Pons (tissue), 1 donor: ENCODE results near the gene KCNJ9.

Experiments
- DNase-seq: peaks from one replicate; pipeline ENCODE4 v3.0.0-alpha.2; 2016; ENCODE audit warnings: low spot score

Gene KCNJ9

DNA sequence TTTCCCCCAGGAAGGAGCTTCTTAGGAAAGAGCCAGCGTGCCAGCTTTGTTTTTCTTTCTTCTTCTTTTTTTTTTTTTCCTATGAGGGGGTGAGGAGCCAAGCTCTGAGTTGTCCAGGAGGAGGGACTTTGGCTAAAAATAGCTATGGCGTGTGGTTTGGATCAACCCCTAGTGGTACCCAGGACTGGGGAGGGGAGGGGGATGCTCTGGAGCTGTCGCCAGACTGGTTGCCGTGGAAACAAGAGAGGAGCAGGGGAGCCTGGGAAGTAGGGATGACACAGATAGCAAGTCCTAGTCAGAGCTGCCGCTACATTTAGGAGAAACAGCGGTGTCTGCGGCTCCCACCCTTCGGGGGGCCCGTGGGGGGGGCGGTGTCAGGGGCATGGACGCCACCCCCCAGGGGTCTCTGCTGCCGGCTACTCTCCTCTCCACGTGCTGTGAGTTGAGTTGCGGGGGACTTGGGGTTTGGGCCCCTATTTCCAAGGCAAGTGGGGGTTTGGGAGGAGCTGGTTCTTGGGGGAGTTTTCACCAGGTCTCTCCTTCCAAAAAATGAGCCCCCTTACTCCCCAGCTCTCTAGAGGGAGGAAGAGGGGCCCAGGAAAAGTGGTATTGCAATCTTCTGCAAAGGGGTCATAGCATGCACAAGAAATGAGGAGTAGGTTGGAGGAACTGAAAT, at the start of gene KCNJ9:
Gene KCNJ9 (plus strand): TSS at position 278 of the 676 bp plus-strand sequence. CDS start 2,493 bp downstream, outside the sequence.
- DNase-seq: peak; percentile 90

DNA sequence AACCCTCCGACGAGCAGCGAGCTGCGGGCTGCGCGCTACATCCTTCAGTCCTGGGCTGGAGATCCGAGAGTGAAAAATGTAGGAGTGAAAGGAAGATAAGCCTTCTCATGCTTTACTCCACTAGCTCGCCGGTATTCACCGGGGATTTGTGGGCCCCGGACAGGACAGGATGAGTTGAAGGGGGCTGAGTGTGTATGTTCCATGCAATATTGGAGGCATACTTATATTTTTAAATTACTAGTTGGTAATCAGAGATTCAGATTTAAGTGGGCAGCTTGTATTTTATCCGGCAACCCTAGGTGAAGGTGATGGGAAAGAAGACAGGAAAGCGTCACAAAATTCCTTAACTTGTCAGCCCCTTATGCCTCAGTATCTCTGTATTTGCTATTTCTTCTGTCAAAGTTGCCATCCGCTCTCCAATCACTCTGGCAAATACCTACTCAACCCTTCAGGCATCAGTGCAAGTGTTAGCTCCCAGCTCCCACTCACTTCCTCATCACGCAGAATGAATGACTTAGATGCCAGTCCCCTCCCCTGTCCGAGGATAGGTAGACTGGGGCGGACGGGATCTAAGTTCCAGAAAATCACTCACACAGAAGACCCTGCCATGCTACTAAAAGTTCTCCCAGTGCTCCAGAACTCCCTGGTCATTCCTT, 49.0 kb upstream of the KCNJ9 start:
- peak; percentile 48 for DNase-seq

DNA sequence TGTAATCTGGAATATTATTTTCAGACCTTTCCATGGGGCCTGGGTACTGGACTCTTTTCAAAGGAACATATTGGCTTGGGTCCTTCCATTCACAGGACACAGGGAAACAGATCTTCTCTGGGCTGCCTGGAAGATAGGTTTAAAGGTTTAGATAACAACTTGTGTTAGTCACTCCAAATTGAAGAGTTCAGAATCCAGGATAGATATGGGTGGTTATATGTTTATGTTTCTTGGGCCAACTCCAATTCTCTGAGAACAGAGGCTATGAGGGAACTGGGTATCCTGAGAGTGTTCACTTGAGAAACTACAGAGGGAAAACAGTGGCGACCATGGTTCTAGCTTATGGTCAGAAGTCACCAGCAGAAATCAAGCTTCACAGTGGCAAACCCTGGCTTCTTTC, 40.9 kb upstream of the KCNJ9 start:
- DNase-seq: no peak

DNA sequence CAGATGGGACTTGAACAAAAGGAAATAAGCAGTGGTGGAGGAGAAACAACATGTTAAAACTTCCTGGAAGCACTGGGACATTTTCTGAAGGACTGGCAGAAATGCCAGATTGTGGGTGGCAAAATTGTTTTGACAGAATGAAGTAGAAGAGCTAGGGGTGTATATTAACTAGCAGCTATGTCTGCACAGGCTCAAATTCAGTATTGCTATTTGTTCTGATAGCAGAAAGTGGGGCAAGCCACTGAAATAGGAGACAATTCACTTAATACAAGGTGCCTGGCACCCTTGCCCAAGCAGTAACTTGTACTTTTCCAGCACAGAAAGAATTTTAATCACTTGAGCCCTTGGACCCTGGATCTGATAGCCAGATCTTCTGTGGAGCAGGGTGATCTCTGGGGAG, 37.8 kb upstream of the KCNJ9 start:
- DNase-seq: no peak

DNA sequence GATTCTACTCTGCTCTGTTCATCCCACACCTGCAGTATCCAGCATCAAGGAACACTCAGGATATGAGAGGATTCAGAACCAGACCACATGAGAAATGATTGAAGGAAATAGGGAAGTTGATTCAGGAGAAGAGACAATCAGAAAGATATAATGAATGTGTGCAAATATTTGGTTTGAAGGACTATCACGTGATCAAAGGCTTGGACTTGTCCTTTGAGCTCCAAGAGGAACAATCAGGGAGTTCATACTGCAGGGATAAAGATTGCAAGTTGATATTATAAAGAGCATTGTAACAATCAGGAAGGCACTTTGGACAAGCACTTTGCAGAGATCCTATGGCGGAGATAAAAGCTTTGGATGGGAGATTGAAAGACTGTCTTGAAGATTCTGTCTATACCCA, 35.7 kb upstream of the KCNJ9 start:
- DNase-seq: peak; percentile 70

DNA sequence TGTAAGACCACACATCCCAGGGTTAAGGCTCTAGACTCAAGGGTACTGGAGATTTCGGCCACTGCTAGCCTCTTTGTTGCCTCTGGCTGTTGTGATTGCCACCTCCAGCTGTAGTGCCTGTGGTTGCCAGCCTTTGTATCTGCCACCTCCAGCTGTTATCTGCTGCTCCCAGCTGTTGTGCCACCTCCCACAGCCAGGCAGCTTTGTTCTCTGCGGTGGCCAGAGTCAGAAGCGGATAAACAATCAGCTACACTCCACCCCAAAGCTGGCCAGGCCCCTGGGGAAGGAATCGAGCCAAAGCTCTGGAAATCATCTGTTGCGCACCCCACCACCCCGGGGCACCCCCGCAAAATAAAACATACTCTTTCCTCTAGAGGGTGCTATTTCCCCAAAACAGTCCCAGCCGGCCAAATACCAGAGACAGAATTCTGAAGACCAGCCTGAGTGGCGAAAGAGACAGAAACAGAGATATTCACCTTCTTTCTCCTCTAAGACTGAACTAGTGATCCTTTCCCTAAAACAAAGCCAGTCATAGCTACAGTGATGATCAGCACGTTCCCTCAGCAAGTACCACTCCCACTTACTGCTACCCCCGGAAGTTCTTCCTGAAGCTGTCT, 34.7 kb upstream of the KCNJ9 start:
- peak; percentile 97 for DNase-seq

DNA sequence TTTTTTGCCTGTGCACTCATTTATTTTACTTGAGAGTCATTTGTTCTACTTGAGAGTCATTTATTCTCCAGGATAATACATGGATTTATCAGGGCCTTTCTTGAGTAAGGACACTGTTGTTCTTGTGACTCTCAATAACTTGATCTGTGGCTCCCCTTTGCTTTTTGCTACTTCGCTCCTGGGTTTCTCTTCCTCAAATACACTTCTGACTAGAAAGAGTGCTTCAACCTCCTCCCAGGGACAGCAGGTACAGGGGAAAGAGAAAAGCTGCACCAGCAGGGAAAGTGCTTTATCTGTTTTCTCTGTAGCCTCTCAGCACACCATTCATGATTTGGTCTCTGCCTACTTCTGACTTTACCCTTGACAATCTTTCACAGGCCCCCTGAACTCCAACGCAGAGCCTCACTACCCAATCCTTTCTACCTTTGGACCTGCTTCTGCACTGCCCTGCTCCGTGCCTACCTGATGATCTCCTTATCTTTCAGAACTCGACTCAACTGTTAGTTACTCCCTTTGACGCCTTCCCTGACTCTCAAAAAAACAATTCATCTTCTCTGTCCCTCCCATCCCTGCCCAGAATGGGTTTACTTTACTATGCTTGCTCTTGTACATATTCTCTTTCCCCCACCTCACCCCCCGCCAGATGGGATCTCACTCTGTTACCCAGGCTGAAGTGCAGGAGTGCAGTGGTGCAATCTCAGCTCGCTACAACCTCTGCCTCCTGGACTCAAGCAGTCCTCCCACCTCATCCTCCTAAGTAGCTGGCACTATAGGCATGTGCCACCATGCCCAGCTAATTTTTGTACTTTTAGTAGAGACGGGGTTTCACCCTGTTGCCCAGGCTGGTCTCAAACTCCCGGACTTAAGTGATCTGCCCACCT, 34.0 kb upstream of the KCNJ9 start:
- peak; percentile 39 for DNase-seq

DNA sequence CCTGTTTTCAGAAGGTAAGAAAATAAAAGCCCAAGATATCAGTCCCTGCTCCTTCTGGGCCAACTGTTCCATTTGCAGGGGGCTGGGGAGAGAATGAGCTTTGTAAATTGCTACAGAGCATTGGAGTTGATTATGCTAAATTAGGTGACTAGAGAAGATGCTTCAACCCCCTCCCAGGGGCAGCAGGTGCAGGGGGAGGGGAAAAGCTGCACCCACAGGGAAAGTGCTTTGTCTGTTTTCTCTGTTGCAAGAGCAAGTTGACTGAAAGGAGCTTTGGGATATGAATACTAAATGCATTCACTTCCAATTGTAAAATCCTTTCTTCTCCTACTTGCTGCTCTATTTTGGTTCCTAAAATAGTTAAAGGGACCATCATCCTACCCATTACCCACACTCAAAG, 33.0 kb upstream of the KCNJ9 start:
- DNase-seq: peak; percentile 35

DNA sequence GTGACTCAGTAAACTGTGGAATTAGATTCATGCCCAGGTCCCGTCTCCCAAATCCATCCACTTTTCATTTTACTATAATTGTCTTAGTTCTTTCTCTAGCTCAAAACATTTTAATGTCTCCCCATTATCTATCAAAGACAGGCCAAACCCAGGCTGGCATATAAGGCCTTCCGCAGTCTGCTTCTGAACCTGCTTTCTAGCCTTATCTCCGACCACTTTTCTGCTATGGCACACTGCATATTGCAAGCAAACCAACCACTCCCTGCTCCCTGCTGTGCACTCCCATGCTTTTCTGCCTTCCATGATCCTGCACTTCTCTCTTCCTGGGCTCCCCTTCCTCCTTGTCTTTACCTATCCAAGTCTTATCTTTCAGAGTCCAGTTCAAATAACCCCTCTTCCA, 32.2 kb upstream of the KCNJ9 start:
- no peak for DNase-seq

DNA sequence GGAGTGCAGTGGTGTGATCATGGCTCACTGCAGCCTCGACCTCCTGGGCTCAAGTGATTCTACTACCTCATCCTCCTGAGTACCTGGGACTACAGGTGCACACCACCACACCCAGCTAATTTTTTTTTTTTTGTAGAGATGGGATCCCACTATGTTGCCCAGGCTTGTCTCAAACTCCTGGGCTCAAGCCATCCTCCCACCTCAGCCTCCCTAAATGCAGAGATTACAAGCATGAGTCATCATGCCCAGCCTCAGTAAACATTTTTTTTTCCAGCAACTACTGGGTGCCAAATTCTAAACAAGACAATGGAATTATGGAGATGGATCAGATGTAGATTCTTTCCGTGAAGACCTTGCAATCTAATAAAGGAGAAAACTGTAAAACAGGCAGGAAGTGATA, 31.2 kb upstream of the KCNJ9 start:
- DNase-seq: peak; percentile 15

DNA sequence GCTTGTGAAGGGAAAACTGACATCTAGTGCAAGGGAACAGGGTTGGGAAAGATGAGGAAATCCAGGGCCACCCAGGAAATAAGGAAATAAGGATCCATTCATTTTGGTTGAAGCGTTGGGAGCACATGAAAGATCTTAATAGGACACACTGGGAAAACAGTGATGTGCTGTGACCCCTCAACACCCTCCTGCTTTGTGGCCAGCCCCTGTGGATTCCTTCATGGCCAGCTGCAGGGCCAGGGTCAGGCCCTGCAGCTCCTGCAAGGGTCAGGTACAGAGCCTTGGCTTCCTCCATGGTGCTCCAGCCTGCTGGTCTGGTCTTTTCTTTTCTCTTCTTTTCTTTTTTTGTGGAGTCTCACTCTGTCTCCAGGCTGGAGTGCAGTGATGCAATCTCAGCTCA, 30.7 kb upstream of the KCNJ9 start:
- no peak for DNase-seq

DNA sequence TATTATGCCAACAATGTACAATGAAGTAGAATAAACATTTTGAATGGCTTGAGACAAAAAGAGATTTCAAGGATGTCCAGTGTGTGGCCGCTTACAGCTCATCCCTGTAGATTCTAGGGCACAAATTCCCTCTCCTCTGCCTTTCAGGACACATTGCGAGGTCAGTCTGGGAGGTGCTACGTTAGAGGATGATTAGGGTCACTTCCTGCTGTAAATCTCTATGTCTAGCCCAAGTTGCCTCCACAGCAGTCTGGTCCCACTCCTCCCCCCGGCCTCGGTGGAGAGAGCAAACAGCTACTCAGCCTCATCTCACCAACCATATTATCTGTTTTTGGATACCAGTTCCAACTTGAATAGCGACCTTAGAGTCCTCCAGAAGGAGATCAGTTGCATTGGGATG, 28.4 kb upstream of the KCNJ9 start:
- DNase-seq: peak; percentile 13

DNA sequence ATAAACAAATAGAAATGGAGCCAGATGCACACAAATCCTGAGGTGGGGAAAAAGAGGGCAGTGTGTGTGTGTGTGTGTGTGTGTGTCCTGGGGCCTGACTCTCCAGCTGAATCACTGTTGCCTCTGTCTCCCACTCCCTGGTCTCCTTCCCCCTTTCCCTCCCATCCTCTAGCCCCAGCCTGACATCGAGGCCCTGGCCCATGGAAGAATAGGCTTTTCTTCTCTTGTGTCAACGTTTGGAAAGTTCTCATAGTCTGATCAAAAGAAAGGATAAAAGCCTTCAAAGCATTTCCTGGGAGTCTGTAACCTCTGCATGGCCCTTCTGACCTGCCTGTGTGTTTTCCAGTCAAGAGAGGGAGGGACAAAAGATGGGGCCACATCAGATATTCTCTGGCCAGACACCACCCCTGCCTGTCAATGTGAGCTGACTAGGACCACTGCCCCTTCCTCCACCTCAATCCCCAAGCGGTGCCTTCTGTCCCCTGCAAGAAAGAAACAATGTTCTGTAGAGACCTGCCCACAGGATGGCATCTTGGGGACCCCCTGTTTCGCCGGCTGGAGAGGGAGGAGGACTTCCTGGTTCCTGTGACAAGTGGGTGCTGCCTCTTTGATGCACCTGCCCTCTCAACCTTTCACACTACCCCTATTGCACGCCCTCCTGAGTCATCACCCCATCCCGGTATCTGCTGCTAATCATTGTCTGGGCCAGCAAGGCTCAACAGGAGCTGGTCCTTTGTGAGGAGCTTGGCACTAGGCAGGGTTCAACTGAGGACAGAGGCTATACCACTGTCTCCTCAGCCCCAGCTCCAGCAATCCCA, 27.6 kb upstream of the KCNJ9 start:
- DNase-seq: peak; percentile 82

DNA sequence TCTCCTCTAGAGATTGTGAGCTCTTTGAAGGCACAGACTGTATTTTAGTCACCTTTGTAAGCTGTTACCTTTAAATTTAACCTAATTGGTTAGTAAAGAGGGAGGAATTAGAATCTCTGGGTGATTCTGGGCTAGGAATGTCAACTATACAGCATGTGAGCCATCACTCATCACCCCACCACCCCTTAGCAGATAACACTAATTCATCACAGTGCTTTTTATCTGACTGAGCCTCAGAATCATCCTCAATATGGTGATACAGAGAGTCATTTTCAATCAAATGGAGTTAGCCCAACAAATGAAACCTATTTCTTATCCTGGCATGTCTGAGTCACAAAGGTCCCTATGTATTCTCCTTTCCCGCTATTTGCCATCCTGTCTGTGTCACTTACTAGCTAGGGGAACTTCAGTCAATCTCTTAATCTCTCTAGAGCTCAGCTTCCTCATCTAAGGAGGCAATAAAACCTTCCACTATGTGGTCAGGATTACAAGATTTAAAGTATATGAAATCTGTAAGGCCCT, 24.6 kb upstream of the KCNJ9 start:
- DNase-seq: peak; percentile 39

DNA sequence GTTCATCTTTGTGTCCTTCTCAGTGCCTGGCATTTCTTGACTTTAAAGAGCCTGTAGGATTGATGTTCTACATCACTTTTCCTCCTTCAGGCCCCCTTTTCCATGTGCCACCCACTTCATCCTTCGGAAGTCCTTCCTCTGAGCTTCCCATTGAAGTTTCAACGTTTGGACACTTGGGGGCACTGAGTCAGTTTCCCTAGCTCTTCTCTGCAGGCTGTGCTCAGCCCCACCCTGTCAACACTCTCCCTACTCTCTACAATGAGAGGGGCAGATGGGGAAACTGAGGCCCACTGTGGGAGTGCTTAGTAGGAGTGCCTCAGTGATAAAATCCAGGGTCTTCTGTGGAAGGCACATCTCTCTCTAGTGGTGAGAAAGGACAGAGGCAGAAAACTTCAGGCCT, 23.3 kb upstream of the KCNJ9 start:
- peak; percentile 53 for DNase-seq

DNA sequence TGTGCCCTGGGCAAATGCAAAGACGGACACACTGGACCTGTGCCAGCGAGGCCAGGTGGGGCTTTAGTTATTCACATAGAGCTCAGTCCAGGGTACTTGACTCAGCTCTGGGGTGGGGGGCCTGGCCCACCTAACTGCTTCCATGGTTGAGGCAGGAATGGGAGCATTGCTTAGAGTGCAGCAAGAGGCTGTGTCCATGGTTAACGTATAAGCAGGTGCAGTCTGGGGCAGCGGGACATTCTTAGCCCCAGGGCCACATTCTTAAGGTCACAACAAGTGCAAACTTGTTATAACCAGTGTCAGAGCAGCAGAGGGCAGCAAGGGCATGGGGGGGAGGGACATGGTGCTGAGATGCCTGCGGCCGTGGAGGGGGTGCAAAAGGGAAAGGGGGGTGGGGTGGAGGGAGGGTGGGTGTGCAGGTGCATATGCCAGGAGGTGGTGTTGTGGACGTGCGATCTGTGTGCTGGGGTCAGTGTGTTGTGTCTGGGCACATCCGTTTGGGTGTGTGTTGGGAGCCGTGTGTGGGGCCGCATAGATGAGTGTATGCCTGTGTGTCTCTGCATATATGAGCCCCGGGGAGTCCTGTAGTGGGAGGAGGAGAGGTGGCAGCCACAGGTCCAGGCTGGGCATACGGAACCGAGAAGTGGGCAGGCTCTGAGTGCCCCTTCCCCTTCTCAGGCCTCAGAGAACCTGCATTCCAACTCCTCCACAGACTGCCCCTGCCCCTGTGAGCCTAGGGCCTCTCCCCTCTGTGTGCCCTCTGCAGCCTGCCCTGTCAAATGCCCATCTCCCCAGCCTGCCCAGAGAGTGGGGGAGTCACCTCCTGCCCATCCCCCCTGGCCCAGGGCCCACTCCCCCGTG, 19.7 kb upstream of the KCNJ9 start:
- peak; percentile 74 for DNase-seq

DNA sequence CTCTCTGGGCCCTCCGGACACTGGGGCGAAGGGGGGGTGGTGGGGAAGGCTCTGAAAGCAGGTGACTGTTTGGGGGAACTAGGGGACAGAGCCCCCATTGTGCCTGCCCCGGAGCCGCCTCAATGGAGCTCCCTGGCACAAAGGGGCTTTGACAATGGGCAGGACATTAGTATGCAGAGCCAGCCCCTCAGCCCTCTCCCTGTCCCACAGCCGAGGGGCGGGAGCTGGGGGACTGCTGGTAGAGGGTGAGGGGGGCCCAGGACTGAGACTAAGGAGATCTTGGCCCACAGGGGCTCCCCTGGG, 19.2 kb upstream of the KCNJ9 start:
- peak; percentile 98 for DNase-seq

DNA sequence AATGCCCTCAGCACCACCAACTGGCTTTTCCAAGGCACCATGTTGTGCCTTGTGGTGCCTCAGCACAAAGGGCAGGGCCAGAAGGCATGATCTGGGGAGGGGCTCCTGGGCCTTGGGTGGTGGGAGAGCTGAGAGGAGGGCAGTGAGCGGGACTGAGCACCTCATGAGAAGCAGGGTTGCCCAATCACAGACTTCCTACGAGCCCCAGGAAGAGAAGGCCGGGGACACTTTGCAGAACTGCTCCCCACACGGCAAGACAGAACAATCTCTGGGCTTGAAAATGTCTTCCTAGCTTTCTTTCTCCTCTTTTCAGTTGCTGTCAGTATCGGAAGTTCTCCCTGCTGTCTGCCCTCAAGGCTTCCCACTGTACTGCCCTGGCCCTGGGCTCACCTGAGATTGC, 18.2 kb upstream of the KCNJ9 start:
- no peak for DNase-seq

DNA sequence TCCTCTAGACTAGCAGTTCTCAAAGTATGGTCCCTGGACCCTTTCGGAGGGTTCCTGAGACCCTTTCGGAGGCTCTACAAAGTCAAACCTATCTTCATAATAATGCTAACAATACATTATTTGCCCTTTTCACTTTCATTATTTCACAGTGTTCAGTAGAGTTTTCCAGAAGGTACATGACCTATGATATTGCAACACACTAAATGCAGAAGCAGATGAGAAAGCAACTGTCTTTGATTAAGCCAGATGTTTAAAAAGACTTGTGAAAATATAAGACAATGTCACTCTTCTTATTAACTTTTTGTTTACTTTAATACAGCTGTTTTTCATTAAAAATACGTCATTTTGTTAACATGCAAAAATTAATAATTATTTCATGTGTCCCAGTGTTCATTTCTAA, 17.2 kb upstream of the KCNJ9 start:
- DNase-seq: peak; percentile 35

DNA sequence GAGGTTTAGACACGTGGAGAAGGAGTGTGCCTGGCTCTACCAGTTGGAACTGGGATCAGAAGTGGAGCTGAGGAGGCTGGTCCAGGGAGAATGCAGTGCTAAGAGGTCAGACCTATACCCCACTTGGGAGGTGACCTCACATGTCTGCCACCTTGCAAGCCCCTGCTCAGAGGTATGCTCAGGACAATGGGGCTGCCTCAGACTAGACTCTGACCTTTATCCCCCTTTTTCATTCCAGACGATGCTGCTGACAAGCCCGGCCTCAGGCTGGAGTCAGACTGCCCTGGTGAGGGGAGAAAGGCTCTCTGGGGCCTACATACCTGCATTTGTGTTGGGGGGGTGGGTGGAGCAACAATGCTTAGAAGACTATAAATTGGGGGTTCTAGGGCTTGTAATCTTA, 16.6 kb upstream of the KCNJ9 start:
- DNase-seq: peak; percentile 53
